H54 (cell line): ENCODE results near the gene SPRR2D.
"Not testable (repeated sequence)": the region's sequence is repeated elsewhere in the genome, so short reads cannot be mapped to it uniquely, and the experiment has no call there.

ENCODE experiments used
- DNase-seq: peaks from one replicate; pipeline ENCODE4 v3.0.0; 2011; ENCODE audit warnings: low spot score, mixed read lengths; ENCODE audit not compliant: insufficient read length
- FAIRE-seq: peaks from 3 replicates; lab custom pipeline; 2011; peaks lifted over from hg19 to GRCh38; lab: Jason Lieb, UNC
- POLR2A ChIP-seq: IDR thresholded peaks from 2 replicates; pipeline ENCODE4 v1.6.1; 2011; ENCODE audit warnings: low read depth, mild to moderate bottlenecking, low read length

The SPRR2D gene

DNA sequence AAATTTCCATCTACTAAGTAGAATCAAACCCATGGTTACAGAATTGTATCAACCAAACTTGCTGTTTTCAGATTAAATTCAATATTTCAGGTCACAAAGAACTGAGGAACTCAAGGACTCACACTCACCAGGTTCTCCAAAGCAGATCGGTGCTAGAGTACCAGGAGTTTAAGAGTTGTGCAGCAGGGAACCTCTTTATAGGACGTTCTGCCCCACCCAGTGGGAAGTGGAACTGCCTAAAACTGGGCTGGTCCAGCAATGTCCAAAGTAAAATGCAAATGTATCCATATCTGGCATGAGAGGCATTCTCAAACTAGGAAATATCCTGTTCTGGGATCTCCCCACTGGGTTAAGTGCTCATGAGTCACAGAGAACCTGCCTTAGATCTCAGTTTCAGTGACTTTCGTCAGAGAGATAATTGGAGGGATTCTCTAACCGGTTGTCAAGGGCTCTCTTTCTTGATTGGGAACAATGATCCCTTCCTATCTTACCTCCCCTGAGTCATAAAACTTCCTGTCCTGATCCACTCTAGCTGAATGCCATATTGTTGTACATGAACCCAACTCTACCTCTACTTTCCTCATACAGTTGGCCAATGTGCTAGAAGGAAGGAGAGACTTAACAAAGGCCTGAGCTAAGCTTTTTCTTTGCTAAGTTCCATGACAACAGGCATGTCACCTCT lies at the start of gene SPRR2D:
SPRR2D (minus strand) TSS at position 171 of the 682 bp plus-strand sequence. CDS start 774 bp downstream, outside the sequence.
- DNase-seq, result no peak
- FAIRE-seq, result no peak
- TF ChIP-seq POLR2A, result no peak

DNA sequence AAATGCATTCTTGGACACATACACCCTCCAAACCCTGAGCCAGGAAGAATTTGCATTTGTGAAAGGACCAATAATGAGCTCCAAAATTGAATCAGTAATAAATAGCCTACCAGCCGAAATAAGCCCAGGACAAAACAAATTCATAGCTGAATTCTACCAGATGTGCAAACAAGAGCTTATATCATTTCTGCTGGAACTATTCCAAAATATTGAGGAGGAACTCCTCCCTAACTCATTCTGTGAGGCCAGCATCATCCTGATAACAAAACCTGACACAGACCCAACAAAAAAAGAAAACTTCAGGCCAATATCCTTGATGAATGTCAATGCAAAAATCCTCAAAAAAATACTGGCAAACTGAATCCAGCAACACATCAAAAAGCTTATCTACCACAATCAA lies 46.7 kb upstream of the SPRR2D start:
- DNase-seq, result no peak
- no peak for FAIRE-seq
- no peak for TF ChIP-seq POLR2A

DNA sequence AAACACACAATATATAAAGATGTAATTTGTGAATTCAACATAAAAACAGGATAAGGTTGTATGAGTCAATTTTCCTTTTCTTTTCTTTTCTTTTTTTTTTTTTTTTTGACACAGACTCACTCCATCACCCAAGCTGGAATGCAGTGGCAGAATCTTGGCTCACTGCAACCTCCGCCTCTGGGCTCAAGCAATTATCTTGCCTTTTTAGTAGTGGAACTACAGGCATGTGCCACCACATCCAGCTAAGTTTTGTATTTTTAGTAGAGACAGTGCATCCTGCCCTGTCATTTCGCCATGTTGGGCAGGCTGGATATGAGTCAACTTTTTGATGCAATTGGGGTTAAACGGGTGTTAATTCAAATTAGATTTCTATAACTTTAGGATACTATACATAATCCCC lies 40.8 kb upstream of the SPRR2D start:
- no peak for FAIRE-seq
- no peak for TF ChIP-seq POLR2A
- no peak for DNase-seq

DNA sequence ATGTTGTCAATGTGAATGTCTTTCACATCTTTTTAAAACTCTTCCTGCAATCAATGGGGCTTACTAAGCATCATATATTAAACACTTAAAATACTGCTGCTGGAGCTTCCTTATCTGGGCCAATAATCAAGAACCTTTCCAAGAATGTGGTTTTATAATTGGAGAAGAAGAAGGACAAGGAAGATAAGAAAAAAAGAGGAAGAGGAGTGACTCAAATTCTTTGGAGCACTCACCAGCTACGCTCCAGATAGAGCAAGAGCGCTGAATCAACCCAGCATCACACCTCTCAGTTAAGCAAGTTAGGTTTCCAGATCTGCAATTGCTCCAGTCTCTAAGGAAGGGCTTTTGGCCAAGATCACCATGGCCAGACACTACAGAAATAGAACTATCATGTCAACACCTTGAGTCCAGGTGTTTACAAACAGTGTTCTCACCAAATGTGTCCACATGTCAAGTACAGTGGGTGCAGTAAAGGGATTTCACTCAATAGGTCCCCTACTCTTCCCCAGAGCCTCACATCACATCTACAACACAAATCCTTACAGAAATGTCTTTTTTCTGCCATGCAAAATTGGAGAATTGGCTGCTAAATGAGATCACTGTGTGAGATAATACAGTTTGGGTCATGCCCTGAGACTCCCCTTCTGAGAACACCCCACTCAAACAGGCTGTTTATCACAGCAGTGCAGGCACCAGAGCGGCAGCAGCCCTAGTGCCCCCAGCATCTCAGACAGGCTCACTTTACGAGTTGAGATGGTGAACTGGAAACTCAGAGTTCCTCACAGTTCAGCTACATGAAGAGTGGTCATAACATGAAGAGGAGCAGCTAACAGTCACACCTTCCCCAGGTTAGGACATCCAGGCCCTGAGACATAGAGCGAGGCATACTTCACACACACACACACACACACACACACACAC lies 32.1 kb upstream of the SPRR2D start:
- FAIRE-seq, result no peak
- TF ChIP-seq POLR2A, result no peak

DNA sequence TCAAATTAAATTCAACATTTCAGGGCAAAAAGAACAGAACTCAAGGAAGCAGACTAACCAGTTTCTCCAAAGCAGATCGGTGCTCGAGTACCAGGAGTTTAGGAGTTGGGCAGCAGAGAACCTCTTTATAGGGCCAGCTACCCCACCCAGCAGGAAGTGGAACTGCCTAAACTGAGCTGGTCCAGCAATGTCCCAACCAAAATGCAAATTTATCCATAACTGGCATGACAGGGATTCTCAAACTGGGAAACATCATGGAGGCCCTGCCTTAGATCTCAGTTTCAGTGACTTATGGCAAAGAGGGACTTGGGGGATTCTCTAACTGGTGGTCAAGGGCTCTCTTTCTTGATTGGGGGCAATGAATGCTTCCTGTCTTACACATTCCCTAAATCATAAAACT lies 30.6 kb upstream of the SPRR2D start, which contains the start of gene SPRR2B:
SPRR2B (minus strand) TSS at position 101 of the 400 bp plus-strand sequence. CDS start 772 bp downstream, outside the sequence.
- TF ChIP-seq POLR2A, result no peak
- FAIRE-seq (no peak), DNase-seq (no peak)

More for the DNA sequence above, 32.1 kb upstream of the SPRR2D start:
- DNase-seq, result no peak

DNA sequence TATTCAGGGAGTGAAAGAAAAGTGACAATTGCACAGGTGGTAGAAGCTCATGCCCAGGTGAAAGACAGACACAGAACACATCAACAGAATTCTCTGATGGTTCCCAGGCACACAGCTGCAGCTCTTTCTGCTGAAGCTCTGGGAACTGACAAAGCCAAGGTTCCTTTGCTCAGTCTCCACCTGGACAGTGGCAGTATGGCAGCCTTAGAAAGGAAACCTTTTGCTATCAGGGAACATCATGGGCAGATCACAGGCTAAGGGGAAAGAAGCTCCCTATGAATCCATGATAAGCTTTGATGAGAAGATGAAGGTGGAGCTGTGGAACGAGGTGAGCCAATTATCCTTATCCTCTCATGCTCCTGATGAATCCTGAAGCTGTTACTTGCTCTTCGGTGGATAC lies 29.3 kb upstream of the SPRR2D start:
- TF ChIP-seq POLR2A, result no peak
- FAIRE-seq (no peak), DNase-seq (no peak)

DNA sequence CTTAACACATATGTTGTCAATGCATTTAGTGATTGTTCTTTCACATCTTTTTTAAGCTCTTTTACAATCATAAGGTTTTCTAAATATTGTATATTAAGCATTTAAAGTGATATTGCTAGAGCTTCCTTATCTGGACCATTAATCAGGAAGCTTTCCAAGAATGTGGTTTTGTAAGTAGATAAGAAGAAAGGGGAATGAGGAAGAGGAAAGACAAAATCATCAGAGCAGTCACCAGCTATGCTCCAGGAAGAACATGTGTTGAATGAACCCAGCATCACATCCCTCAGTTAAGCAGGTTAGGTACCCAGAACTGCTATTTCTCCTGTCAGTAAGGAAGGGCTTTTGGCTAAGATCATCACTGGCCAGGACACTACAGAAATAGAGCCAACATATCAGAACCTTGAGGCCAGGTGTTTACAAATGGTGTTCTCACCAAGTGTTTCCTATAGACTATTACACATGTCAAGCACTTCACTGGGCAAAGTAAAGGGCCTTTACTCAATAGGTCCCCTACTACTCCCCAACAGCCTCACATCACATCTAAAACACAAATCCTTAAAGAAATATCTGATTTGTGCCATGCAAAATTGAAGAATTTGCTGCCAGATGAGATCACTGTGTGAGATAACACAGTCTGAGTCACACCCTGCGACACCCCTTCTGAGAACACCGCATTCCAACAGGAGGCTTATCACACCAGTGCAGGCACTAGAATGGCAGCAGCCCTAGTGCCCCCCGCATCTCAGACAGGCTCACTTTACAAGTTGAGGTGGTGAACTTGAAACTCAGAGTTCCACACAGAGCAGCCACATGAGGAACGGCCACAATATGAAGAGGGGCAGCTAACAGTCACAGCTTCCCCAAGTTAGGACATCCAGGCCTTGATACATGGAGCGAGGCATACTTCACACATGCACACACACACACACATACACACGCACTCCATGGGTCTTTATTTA lies 18.2 kb upstream of the SPRR2D start:
- DNase-seq (no peak), FAIRE-seq (no peak)
- TF ChIP-seq POLR2A, result no peak

DNA sequence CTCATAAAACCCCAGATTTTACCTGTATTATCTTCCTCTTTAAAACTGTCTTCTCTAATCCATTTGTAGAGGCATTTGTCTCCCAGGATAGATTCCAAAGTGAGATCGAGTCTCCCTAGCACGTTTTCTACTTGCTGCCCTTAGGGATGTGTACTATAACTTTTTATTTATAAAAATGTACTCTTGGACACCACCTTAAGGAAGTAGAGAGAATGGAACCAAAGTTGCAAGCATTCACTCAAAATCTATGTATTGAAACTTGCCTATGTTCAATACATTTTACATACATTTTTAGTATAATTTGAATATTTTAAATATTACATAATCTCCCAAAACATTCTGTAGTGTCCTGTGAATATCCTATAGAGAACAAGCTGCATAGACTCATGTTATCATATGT lies 17.2 kb upstream of the SPRR2D start:
- TF ChIP-seq POLR2A, result no peak
- no peak for DNase-seq
- FAIRE-seq, result no peak

DNA sequence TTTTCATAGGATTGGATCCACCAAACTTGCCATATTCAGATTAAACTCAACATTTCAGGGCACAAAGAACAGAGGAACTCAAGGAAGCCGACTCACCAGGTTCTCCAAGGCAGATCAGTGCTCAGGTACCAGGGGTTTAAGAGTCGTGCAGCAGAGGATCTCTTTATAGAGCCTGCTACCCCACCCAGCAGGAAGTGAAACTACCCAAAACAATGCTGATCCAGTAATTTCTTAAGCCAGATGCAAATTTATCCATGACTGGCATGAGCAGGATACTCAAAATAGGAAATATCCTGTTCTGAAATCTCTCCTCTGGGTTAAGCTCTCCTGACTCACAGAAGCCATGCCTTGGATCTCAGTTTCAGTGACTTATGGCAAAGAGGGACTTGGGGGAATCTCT lies 16.5 kb upstream of the SPRR2D start, which contains the start of gene SPRR2A:
SPRR2A (minus strand) TSS at position 138 of the 400 bp plus-strand sequence. CDS start 777 bp downstream, outside the sequence.
- DNase-seq (no peak), FAIRE-seq (no peak)
- TF ChIP-seq POLR2A, result no peak

DNA sequence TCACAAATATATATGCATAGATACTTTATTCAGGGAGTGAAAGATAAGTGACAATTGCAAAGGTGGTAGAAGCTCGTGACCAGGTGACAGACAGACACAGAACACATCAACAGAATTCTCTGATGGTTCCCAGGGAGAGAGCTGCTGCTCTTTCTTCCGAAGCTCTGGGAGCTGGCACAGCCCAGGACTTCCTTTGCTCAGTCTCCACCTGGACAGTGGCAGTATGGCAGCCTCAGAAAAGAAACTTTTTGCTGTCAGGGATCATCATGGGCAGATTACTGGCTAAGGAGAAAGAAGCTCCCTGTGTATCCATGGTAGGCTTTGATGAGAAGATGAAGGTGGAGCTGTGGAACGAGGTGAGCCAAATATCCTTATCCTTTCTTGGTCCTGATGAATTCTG lies 15.2 kb upstream of the SPRR2D start:
- FAIRE-seq, DNase-seq: not testable (repeated sequence)

DNA sequence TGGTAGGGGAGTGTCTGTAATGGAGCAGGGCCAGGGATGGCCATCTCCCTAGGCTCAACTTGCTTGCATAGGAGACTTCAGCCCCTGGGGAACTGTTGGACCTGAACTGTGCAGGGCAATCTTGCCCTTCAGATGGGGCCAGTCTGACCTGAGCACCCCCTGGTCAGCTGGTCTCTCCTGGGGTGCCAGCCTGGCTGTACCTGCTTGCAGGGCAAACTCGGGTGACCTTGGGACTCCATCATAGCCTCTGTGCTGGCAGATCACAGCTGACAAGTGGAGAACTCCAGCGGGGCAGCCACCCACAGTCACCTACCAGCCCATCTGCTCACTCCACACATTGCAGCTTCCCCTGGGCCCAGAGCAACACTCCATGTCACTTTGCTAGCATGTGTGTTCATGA lies 8.3 kb upstream of the SPRR2D start:
- no peak for TF ChIP-seq POLR2A
- FAIRE-seq (no peak), DNase-seq (no peak)

DNA sequence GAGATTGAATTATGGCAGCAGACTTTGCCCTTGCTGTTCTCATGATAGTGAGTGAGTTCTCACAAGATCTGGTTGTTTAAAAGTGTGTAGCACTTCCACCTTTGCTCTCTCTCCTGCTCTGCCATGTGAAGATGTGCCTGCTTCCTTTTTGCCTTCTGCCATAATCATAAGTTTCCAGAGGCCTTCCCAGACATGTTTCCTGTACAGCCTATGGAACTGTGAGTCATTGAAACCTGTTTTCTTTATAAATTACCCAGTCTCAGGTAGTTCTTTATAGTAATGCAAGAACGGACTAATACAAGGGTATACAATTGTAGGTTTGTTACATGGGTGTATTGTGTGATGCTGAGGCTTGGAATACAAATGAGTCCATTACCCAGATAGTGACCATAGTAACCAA lies 5.7 kb downstream of the SPRR2D start:
- FAIRE-seq (no peak), DNase-seq (no peak)
- TF ChIP-seq POLR2A, result no peak

DNA sequence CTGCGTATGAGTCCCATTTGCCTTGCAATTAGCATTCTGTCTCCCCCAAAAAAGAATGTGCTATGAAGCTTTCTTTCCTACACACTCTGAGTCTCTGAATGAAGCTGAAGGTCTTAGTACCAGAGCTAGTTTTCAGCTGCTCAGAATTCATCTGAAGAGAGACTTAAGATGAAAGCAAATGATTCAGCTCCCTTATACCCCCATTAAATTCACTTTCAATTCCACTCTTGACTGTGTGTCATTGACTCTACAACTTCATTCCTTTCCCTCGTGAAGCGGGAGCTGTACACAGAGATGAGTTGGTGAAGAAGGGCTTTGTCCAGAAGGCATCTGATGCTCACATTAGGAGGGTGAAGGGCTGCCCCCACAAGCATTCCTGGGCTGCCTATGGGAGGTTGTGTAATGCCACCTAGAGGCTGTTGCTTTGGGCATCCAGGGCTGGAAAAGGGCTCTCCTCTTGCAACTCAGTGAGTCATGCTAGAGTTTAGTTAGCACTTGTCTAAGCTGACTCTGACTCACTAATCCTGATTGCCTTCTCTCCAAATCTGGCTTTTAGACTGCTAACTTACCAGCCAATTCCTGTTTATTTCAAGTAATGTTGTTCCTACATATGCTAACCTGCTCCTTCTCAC lies 8.1 kb downstream of the SPRR2D start:
- DNase-seq (peak; percentile 21), FAIRE-seq (peak; percentile 15)
- no peak for TF ChIP-seq POLR2A

DNA sequence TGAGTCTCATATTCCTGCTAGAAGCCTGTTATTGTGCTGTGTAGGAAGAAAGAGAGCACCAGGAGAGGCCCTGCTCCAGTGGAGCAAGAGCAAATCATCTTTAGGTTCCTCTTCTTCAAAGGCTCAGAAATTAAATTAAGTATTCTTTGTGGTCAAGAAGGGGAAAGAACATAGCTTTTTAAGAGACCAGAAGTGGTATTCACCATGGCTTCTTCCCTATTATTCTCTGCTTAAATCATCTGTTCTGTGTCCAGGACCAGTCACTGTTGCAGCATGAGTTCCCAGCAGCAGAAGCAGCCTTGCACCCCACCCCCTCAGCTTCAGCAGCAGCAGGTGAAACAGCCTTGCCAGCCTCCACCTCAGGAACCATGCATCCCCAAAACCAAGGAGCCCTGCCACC lies 8.8 kb downstream of the SPRR2D start:
- no peak for FAIRE-seq
- no peak for DNase-seq
- no peak for TF ChIP-seq POLR2A
